Gastrocnemius medialis (tissue), 4 donors: ENCODE results near the gene DENND1A.

Experiments used
- POLR2A ChIP-seq, 2 donors: fragments of 450-650 bp; IDR thresholded peaks; one replicate each; pipeline ENCODE4 v1.6.1; 2017; ENCODE audit warnings: antibody characterized with exemption in 2 of 2, mild to moderate bottlenecking in 2 of 2, moderate library complexity in 2 of 2
- TF ChIP-seq, protein P1 (sequence below), 5 experiments: fragments of 450-650 bp in 3 of 5; fragments of 200-600 bp in 2 of 5; sonication (generic) in 2 of 5; IDR thresholded peaks in 4 of 5; conservative IDR thresholded peaks in 1 of 5; 1 replicate in 4 of 5; 2 replicates in 1 of 5; pipeline ENCODE4 v1.5.1; 2016 to 2019; ENCODE audit warnings: antibody characterized with exemption in 5 of 5, mild to moderate bottlenecking in 3 of 5, moderate library complexity in 3 of 5

DNA sequence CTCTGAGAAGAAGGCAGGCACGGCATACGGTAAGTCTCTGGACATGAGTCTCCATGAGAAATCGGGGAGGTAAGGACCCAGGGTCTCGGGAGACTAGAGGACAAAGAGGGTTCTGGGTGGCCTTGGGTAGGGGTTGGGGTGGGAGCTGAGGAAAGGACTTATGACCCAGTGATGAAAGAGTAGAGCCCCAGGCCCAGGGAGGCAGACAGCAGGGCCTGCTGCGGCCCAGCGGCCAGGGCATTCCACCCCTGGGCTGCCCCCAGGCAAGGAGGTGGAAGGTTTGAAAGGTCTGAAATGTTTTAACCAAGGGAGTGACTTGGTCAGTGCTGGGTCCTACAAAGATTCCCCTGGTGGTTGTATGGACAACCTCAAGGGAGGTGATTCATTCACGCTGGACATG lies 484.8 kb downstream of the DENND1A start:
- TF ChIP-seq, protein P1, sequence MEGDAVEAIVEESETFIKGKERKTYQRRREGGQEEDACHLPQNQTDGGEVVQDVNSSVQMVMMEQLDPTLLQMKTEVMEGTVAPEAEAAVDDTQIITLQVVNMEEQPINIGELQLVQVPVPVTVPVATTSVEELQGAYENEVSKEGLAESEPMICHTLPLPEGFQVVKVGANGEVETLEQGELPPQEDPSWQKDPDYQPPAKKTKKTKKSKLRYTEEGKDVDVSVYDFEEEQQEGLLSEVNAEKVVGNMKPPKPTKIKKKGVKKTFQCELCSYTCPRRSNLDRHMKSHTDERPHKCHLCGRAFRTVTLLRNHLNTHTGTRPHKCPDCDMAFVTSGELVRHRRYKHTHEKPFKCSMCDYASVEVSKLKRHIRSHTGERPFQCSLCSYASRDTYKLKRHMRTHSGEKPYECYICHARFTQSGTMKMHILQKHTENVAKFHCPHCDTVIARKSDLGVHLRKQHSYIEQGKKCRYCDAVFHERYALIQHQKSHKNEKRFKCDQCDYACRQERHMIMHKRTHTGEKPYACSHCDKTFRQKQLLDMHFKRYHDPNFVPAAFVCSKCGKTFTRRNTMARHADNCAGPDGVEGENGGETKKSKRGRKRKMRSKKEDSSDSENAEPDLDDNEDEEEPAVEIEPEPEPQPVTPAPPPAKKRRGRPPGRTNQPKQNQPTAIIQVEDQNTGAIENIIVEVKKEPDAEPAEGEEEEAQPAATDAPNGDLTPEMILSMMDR (IDR thresholded peaks at IDR 0.05 in 4 of 5, conservative IDR thresholded peaks at IDR 0.05 in 1 of 5): no peak
- no peak for TF ChIP-seq POLR2A (IDR thresholded peaks at IDR 0.05)
